HepG2 (cell line): ENCODE results near the gene TH. TPM values are rescaled to one million over a fixed set of nuclear protein-coding genes. Genes with fewer than 3 reads are reported as not detected.

ENCODE experiments used
- AGO1 ChIP-seq: fragments of 200-400 bp; formaldehyde crosslinking; IDR thresholded peaks from 2 replicates; pipeline ENCODE4 v1.6.1; 2017; ENCODE audit warnings: mild to moderate bottlenecking, low read depth, low read length, moderate library complexity; ENCODE audit not compliant: poor library complexity, severe bottlenecking
- CHD2 ChIP-seq: IDR thresholded peaks from 2 replicates; pipeline ENCODE4 v1.6.1; 2011; ENCODE audit warnings: low read depth, low read length, improper control_type of control experiment
- ELF1 ChIP-seq: sonication (generic); formaldehyde crosslinking; IDR thresholded peaks from 2 replicates; pipeline ENCODE4 v1.4.0; 2020; ENCODE audit warnings: missing genetic modification reagents
- HNF4G ChIP-seq, 2 experiments: sonication (generic) in 1 of 2; formaldehyde crosslinking in 1 of 2; IDR thresholded peaks; 2 replicates each; pipeline versions ENCODE4 v1.4.0 to v1.6.1; 2011 to 2020; ENCODE audit warnings: borderline replicate concordance in 2 of 2, low read depth in 2 of 2, mild to moderate bottlenecking in 2 of 2, low read length in 1 of 2, missing genetic modification reagents in 1 of 2, moderate library complexity in 1 of 2
- MED1 ChIP-seq: sonication (generic); formaldehyde crosslinking; IDR thresholded peaks from 2 replicates; pipeline ENCODE4 v1.4.0; 2020; ENCODE audit warnings: missing genetic modification reagents
- MEIS2 ChIP-seq: sonication (generic); formaldehyde crosslinking; IDR thresholded peaks from 2 replicates; pipeline ENCODE4 v1.9.0; 2021; ENCODE audit warnings: mild to moderate bottlenecking, missing genetic modification reagents
- NR2F6 ChIP-seq, 2 experiments: IDR thresholded peaks; 2 replicates each; pipeline ENCODE4 v1.6.1; 2016; ENCODE audit warnings: antibody characterized with exemption in 1 of 2, mild to moderate bottlenecking in 1 of 2
- PHF21A ChIP-seq: sonication (generic); formaldehyde crosslinking; IDR thresholded peaks from 2 replicates; pipeline ENCODE4 v1.5.0; 2020; ENCODE audit warnings: mild to moderate bottlenecking, missing genetic modification reagents
- RFX5 ChIP-seq: IDR thresholded peaks from 2 replicates; pipeline ENCODE4 v1.6.1; 2011; ENCODE audit warnings: low read depth, low read length, improper control_type of control experiment
- RXRB ChIP-seq: IDR thresholded peaks from 2 replicates; pipeline ENCODE4 v1.6.1; 2016; ENCODE audit warnings: borderline replicate concordance, missing genetic modification reagents, missing compliant biosample characterization
- STAG1 ChIP-seq: sonication (generic); formaldehyde crosslinking; IDR thresholded peaks from 2 replicates; pipeline ENCODE4 v1.4.0; 2020; ENCODE audit warnings: missing genetic modification reagents
- SYNCRIP ChIP-seq: fragments of 200-400 bp; formaldehyde crosslinking; IDR thresholded peaks from 2 replicates; pipeline ENCODE4 v1.6.1; 2018; ENCODE audit warnings: mild to moderate bottlenecking, low read depth, low read length; ENCODE audit not compliant: insufficient read depth
- TAF1 ChIP-seq: sonication (generic); formaldehyde crosslinking; IDR thresholded peaks from 2 replicates; pipeline ENCODE4 v1.4.0; 2020; ENCODE audit warnings: missing genetic modification reagents
- TARDBP ChIP-seq: sonication (generic); formaldehyde crosslinking; IDR thresholded peaks from 2 replicates; pipeline ENCODE4 v1.8.0; 2022; ENCODE audit warnings: mild to moderate bottlenecking, missing genetic modification reagents
- TBL1XR1 ChIP-seq: fragments of 150-350 bp; IDR thresholded peaks from 2 replicates; pipeline ENCODE4 v1.6.1; 2014; ENCODE audit warnings: borderline replicate concordance, low read length; ENCODE audit not compliant: partially characterized antibody
- ZBTB7A ChIP-seq: sonication (generic); formaldehyde crosslinking; IDR thresholded peaks from 2 replicates; pipeline ENCODE4 v1.8.0; 2022; ENCODE audit warnings: mild to moderate bottlenecking, missing genetic modification reagents
- ZFP37 ChIP-seq: sonication (generic); formaldehyde crosslinking; IDR thresholded peaks from 2 replicates; pipeline ENCODE4 v1.4.0; 2020; ENCODE audit warnings: missing genetic modification reagents, borderline replicate concordance
- ZNF207 ChIP-seq: fragments of 450-650 bp; IDR thresholded peaks from 2 replicates; pipeline ENCODE4 v1.6.1; 2016; ENCODE audit warnings: antibody characterized with exemption, borderline replicate concordance
- ZNF331 ChIP-seq: sonication (generic); formaldehyde crosslinking; IDR thresholded peaks from 2 replicates; pipeline ENCODE4 v1.4.0; 2020; ENCODE audit warnings: missing genetic modification reagents
- ZNF670 ChIP-seq: sonication (generic); formaldehyde crosslinking; IDR thresholded peaks from 2 replicates; pipeline ENCODE4 v1.8.0; 2022; ENCODE audit warnings: mild to moderate bottlenecking, missing genetic modification reagents, borderline replicate concordance
- polyA plus RNA-seq, 8 experiments: library from polyadenylated mRNA; depleted of rRNA in 3 of 8; stranded (reverse) in 7 of 8; unstranded in 1 of 8; fragments of >200 nt; fragmentation: Illumina TruSeq in 4 of 8; extraction: Trizol in 4 of 8; gene quantifications; 2 replicates each; pipeline versions ENCODE4 v1.2.1 to v1.2.3, GENCODE V29; 2011 to 2016; ENCODE audit warnings: low read depth in 4 of 8, missing spikeins in 1 of 8, mixed read lengths in 1 of 8; ENCODE audit not compliant: insufficient read depth in 1 of 8
- total RNA-seq, 5 experiments: library from RNA; depleted of rRNA; stranded (reverse); fragments of >200 nt; fragmentation: Illumina TruSeq; extraction: Trizol; gene quantifications; 2 replicates each; pipeline ENCODE4 v1.2.3, GENCODE V29; 2016; ENCODE audit warnings: low read depth in 1 of 5
- TF ChIP-seq, protein P1 (sequence below): sonication (generic); formaldehyde crosslinking; IDR thresholded peaks from 2 replicates; pipeline ENCODE4 v1.4.0; 2020; ENCODE audit warnings: missing genetic modification reagents, borderline replicate concordance
- TF ChIP-seq, protein P2 (sequence below): sonication (generic); formaldehyde crosslinking; IDR thresholded peaks from 2 replicates; pipeline ENCODE4 v1.4.0; 2020; ENCODE audit warnings: low read depth, mild to moderate bottlenecking, missing genetic modification reagents
- TF ChIP-seq, protein P3 (sequence below): sonication (generic); formaldehyde crosslinking; IDR thresholded peaks from 2 replicates; pipeline ENCODE4 v1.4.0; 2020; ENCODE audit warnings: missing genetic modification reagents, mild to moderate bottlenecking, borderline replicate concordance

TH gene
- total and polyA plus RNA-seq, 2 of the 13 experiments (the other 11 are each of a cell fraction or from before 2014, with no cell fraction given) = 0.36 TPM; not detected in 1

DNA sequence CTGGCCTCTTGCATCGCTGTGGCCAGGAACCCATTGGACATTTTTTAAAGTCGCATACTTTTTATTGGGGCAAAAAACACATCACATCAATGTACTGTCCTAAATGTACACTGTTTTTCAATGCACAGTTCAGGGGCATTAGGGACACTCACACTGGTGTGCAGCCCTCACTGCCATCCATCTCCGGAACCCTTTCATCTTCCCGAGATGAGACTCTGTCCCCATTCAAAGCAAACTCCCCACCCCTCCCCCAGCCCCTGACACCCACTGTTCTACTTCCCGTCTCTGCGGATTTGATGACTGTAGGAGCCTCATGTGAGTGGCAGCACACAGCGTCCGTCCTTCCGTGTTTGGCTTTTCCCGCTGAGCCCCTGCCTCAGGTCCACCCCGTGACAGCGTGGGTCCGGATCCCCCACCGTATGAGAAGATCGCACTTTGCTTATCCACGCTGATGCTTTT, 41.8 kb upstream of the TH start (continued):
- peak; percentile 10; the same call in 1 of the 2 replicates for TF ChIP-seq ZNF331 (CRISPR knock-in tag)
- TF ChIP-seq MED1 (CRISPR knock-in tag) = peak; percentile 93
- TF ChIP-seq RXRB (CRISPR knock-in tag) = peak; percentile 74
- TF ChIP-seq MEIS2 (CRISPR knock-in tag) = peak; percentile 58
- no peak for TF ChIP-seq ZNF207
- no peak for TF ChIP-seq SYNCRIP
- peak; percentile 84 for TF ChIP-seq ELF1 (CRISPR knock-in tag)
- TF ChIP-seq TARDBP = peak; percentile 74; the same call in 1 of the 2 replicates
- no peak for TF ChIP-seq AGO1
- TF ChIP-seq, protein P1, sequence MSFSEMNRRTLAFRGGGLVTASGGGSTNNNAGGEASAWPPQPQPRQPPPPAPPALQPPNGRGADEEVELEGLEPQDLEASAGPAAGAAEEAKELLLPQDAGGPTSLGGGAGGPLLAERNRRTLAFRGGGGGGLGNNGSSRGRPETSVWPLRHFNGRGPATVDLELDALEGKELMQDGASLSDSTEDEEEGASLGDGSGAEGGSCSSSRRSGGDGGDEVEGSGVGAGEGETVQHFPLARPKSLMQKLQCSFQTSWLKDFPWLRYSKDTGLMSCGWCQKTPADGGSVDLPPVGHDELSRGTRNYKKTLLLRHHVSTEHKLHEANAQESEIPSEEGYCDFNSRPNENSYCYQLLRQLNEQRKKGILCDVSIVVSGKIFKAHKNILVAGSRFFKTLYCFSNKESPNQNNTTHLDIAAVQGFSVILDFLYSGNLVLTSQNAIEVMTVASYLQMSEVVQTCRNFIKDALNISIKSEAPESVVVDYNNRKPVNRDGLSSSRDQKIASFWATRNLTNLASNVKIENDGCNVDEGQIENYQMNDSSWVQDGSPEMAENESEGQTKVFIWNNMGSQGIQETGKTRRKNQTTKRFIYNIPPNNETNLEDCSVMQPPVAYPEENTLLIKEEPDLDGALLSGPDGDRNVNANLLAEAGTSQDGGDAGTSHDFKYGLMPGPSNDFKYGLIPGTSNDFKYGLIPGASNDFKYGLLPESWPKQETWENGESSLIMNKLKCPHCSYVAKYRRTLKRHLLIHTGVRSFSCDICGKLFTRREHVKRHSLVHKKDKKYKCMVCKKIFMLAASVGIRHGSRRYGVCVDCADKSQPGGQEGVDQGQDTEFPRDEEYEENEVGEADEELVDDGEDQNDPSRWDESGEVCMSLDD (CRISPR knock-in tag) = peak; percentile 41; the same call in 1 of the 2 replicates
- TF ChIP-seq NR2F6 (IDR thresholded peaks at IDR 0.05) = no peak
- peak; percentile 73 for TF ChIP-seq NR2F6 (CRISPR knock-in tag; IDR thresholded peaks at IDR 0.05)
- TF ChIP-seq CHD2 = peak; percentile 40
- TF ChIP-seq HNF4G (IDR thresholded peaks at IDR 0.05; ENCODE audit: borderline replicate concordance, low read depth, low read length) = peak; percentile 73; the same call in 1 of the 2 replicates
- no peak for TF ChIP-seq HNF4G (CRISPR knock-in tag; IDR thresholded peaks at IDR 0.05; ENCODE audit: borderline replicate concordance, low read depth)
- no peak for TF ChIP-seq RFX5
- 0 out of 2 replicates have a peak, but pooled peaks have one; percentile 15 for TF ChIP-seq ZFP37 (CRISPR knock-in tag)
- TF ChIP-seq, protein P2, sequence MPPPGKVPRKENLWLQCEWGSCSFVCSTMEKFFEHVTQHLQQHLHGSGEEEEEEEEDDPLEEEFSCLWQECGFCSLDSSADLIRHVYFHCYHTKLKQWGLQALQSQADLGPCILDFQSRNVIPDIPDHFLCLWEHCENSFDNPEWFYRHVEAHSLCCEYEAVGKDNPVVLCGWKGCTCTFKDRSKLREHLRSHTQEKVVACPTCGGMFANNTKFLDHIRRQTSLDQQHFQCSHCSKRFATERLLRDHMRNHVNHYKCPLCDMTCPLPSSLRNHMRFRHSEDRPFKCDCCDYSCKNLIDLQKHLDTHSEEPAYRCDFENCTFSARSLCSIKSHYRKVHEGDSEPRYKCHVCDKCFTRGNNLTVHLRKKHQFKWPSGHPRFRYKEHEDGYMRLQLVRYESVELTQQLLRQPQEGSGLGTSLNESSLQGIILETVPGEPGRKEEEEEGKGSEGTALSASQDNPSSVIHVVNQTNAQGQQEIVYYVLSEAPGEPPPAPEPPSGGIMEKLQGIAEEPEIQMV (CRISPR knock-in tag) = peak; percentile 72; the same call in 1 of the 2 replicates
- no peak for TF ChIP-seq STAG1 (CRISPR knock-in tag)
- no peak; the same call in 1 of the 2 replicates for TF ChIP-seq ZBTB7A
- TF ChIP-seq ZNF670 (CRISPR knock-in tag) = no peak
- peak; percentile 57 for TF ChIP-seq PHF21A (CRISPR knock-in tag)
- peak; percentile 64 for TF ChIP-seq TBL1XR1
- TF ChIP-seq TAF1 (CRISPR knock-in tag) = no peak; the same call in 1 of the 2 replicates
- TF ChIP-seq, protein P3, sequence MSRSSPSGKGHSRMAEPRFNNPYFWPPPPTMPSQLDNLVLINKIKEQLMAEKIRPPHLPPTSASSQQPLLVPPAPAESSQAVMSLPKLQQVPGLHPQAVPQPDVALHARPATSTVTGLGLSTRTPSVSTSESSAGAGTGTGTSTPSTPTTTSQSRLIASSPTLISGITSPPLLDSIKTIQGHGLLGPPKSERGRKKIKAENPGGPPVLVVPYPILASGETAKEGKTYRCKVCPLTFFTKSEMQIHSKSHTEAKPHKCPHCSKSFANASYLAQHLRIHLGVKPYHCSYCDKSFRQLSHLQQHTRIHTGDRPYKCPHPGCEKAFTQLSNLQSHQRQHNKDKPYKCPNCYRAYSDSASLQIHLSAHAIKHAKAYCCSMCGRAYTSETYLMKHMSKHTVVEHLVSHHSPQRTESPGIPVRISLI (CRISPR knock-in tag) = peak; percentile 53; the same call in 1 of the 2 replicates
